Testis (tissue), 2 donors: ENCODE data around the gene NTM.

Experiments used
- CTCF ChIP-seq, 3 experiments: fragments of 450-650 bp in 2 of 3; fragments of 200-600 bp in 1 of 3; sonication (generic) in 1 of 3; IDR thresholded peaks; one replicate each; pipeline ENCODE4 v1.5.1; 2016 to 2019; ENCODE audit warnings: antibody characterized with exemption in 3 of 3, mild to moderate bottlenecking in 2 of 3, moderate library complexity in 1 of 3
- POLR2A ChIP-seq: fragments of 450-650 bp; IDR thresholded peaks from one replicate; pipeline ENCODE4 v1.6.1; 2017; ENCODE audit warnings: antibody characterized with exemption, mild to moderate bottlenecking, moderate library complexity

- TF ChIP-seq CTCF (IDR thresholded peaks at IDR 0.05) (no peak), POLR2A (no peak)
These were observed 343.2 kb downstream of the NTM start for GRCh38 chr11:131713529-131714134.
